HG03520 (cell line): ENCODE results near the gene IGSF1.

Source experiments
- ATAC-seq: cut with Tn5 transposase; IDR thresholded peaks from one replicate; pipeline ENCODE4 v1.9.1; 2021; ENCODE audit warnings: mild to moderate bottlenecking, moderate library complexity; ENCODE audit not compliant: unreplicated experiment

IGSF1 gene

GRCh38 chrX:131288738-131289511 is at the start of gene IGSF1:
IGSF1 (minus strand) TSS chrX:131289306; CDS start chrX:131286674, 2,632 bp downstream.
- ATAC-seq, result peak; percentile 63

GRCh38 chrX:131332331-131332730 is 43.2 kb upstream of the IGSF1 start:
- no peak for ATAC-seq

GRCh38 chrX:131331152-131331551 is 42.0 kb upstream of the IGSF1 start:
- no peak for ATAC-seq

GRCh38 chrX:131330735-131331134 is 41.6 kb upstream of the IGSF1 start:
- ATAC-seq, result no peak

GRCh38 chrX:131322651-131323050 is 33.5 kb upstream of the IGSF1 start:
- ATAC-seq, result no peak

GRCh38 chrX:131317326-131317725 is 28.2 kb upstream of the IGSF1 start:
- ATAC-seq, result no peak

- no peak for ATAC-seq
Observed at GRCh38 chrX:131316260-131316659, 27.2 kb upstream of the IGSF1 start.

GRCh38 chrX:131308980-131309379 is 19.9 kb upstream of the IGSF1 start:
- peak; percentile 60 for ATAC-seq

GRCh38 chrX:131306601-131307000 is 17.5 kb upstream of the IGSF1 start:
- ATAC-seq, result no peak

GRCh38 chrX:131305926-131306325 is 16.8 kb upstream of the IGSF1 start:
- ATAC-seq, result no peak

- no peak for ATAC-seq
Observed at GRCh38 chrX:131302701-131303100, 13.6 kb upstream of the IGSF1 start.

- ATAC-seq, result no peak
Observed at GRCh38 chrX:131301155-131301554, 12.0 kb upstream of the IGSF1 start.

GRCh38 chrX:131298846-131299245 is 9.7 kb upstream of the IGSF1 start:
- peak; percentile 48 for ATAC-seq

- no peak for ATAC-seq
Observed at GRCh38 chrX:131298036-131298435, 8.9 kb upstream of the IGSF1 start.

- no peak for ATAC-seq
Observed at GRCh38 chrX:131289527-131289926, 421 bp upstream of the IGSF1 start.

- no peak for ATAC-seq
Observed at GRCh38 chrX:131288188-131288587, 918 bp downstream of the IGSF1 start.

- no peak for ATAC-seq
Observed at GRCh38 chrX:131287560-131288179, 1.4 kb downstream of the IGSF1 start.

- ATAC-seq, result no peak
Observed at GRCh38 chrX:131279617-131280016, 9.5 kb downstream of the IGSF1 start.

GRCh38 chrX:131279197-131279596 is 9.9 kb downstream of the IGSF1 start:
- no peak for ATAC-seq

GRCh38 chrX:131277543-131278136 is 11.5 kb downstream of the IGSF1 start:
- no peak for ATAC-seq

- ATAC-seq, result no peak
Observed at GRCh38 chrX:131273011-131273410, 16.1 kb downstream of the IGSF1 start.

GRCh38 chrX:131271826-131272225 is 17.3 kb downstream of the IGSF1 start:
- no peak for ATAC-seq
